H7 (cell line): ENCODE data around the gene PDE6H. TPM values are rescaled to one million over a fixed set of nuclear protein-coding genes. Genes with fewer than 3 reads are reported as not detected.

Experiments
- total RNA-seq: library from RNA; depleted of rRNA; stranded (reverse); fragments of >200 nt; shearing (Covaris generic); gene quantifications from 2 replicates; pipeline ENCODE4 v1.2.3, GENCODE V29; 2014; rRNA removed

Gene PDE6H
- total RNA-seq, 1 experiment from 2014 or later: not detected

Other genes starting within 250 kb of the PDE6H start
- gene WBP11, start 169.6 kb upstream of the PDE6H start, total RNA-seq: 31.7 and 33.8 TPM in 2 replicates
- 1.7 and 3.0 TPM in 2 replicates for gene C12orf60, start 169.4 kb upstream of the PDE6H start, total RNA-seq
- gene SMCO3, start 158.9 kb upstream of the PDE6H start, total RNA-seq: not detected in 2 replicates
- gene ART4, start 129.5 kb upstream of the PDE6H start, total RNA-seq: not detected in 2 replicates
- gene MGP, start 87.2 kb upstream of the PDE6H start, total RNA-seq: not detected in 2 replicates
- not detected in 2 replicates for gene ERP27, start 34.5 kb upstream of the PDE6H start, total RNA-seq
- gene ARHGDIB, start 11.4 kb upstream of the PDE6H start, total RNA-seq: 0.89 and 2.1 TPM in 2 replicates
- gene RERG, start 248.4 kb downstream of the PDE6H start, total RNA-seq: not detected in 2 replicates